ELF-1 (cell line): ENCODE data around the gene MYO9A.

Source experiments
- DNase-seq: peaks from one replicate; pipeline ENCODE4 v3.0.0-alpha.2; 2016; ENCODE audit warnings: low read depth, low spot score

Gene MYO9A

GRCh38 chr15:71853543-71853942 lies 264.4 kb downstream of the MYO9A start:
- no peak for DNase-seq

- no peak for DNase-seq
These were observed 273.0 kb downstream of the MYO9A start for GRCh38 chr15:71844916-71845315.

DNA sequence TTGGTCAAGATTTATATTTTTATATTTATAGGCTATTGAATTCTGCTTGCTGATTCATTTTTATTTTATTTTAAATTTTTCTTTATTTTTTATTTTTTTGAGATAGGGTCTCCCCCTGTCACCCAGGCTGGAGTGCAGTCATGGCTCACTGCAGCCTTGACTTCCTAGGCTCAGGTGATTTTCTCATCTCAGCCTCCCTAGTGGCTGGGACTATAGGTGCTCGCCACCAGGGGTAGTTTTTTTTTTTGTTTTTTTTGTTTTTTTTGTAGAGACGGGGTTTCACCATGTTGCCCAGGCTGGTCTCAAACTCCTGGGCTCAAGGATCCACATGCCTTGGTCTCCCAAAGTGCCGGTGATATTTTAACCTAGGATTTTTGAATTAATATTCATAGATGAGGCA lies 276.4 kb downstream of the MYO9A start:
- DNase-seq = no peak

DNA sequence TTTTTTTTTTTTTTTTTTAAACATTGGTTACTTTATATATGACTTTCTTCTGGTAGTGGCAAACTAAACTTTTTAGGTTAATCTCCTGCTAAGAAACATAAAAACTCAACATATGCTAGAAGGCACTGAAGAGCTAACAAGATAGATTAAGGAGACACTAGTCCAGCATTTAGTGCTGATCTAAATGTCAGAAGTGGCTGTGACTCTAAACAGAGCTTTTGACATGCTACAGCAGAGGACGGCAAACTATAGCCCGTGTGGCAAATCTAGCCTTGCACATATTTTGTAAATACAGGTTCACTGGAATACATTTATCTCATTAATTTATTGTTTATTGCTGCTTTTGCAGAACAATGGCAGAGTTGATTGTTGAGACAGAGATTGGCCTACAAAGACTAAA lies 287.0 kb downstream of the MYO9A start:
- no peak for DNase-seq

DNA sequence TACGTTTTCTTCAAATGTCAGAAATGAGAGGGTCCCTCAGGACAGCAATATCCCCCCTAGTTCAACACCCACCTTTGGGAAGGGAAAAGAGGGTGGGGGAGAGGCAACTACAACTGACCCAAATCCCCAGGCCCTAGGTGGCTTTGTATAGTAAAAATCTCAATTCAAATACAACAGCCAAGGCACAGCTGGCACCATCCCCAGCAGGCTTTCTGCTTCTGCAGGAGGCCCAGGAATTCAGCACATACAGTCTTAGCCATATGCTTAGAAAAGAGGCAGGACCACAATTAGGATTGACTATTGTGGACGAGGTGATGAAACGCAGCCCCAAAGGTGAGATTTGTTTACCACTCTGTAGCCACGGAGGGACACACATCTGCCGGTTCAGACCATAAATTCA lies 291.8 kb downstream of the MYO9A start:
- DNase-seq = no peak

- no peak for DNase-seq
These were observed 292.8 kb downstream of the MYO9A start for GRCh38 chr15:71825021-71825730.

DNA sequence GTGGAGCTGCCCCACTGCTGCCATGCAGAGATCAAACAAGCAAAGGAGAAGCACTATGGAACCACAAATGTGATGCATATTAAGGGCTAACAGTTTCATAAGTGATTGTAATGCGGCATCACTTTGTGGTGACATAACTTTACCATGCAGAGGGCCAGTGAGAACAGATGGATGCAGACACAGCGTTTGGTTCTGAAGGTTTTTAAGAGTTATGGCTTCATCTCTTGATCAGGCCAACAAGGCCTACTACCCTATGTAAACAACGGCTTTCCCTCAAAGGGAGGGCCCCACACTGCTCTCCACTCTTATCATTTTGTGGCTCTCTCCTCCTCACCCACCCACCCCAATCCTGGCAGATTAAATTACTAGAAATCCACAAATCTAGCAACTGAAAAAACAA lies 294.1 kb downstream of the MYO9A start:
- no peak for DNase-seq

- no peak for DNase-seq
These were observed 294.9 kb downstream of the MYO9A start for GRCh38 chr15:71822890-71823630.

GRCh38 chr15:71821547-71822129 lies 296.3 kb downstream of the MYO9A start:
- no peak for DNase-seq

DNA sequence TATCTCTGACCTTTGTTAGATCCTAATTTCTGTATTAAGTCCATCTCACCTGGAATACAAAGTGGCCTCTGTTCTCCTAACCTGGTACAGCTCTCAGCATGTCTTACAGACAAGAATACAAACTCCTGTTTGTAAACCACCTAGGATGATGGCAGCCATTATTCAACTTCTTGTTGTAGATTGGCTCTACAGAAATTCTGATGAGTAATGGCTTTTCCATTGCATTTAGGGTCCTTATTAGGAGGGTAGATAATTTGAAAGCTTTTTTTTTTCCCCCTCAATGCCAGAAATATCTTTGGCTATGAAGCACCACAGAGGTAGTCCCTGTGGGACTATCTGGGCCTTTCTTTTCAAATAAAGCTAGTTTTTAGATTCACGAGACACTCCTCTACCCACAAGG lies 297.8 kb downstream of the MYO9A start:
- no peak for DNase-seq

DNA sequence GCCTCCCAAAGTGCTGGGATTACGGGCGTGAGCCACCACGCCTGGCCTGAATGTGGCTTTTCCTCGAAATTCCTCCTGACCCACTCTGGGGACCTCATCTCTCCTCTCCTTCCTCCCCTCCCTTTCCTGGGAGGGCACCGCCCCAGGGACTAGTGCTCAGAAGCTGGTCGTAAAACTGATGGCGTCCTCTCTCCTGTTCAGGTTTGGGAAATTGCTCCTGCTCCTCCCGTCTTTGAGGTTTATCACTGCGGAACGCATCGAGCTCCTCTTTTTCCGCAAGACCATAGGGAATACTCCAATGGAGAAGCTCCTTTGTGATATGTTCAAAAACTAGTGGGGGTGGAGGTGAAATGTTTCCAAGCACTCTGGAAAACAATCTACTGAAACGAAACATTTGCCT lies 300.6 kb downstream of the MYO9A start:
- DNase-seq = no peak

GRCh38 chr15:71815301-71815700 lies 302.6 kb downstream of the MYO9A start:
- no peak for DNase-seq

GRCh38 chr15:71813723-71814470 lies 304.1 kb downstream of the MYO9A start:
- DNase-seq = no peak

GRCh38 chr15:71812966-71813722 lies 304.8 kb downstream of the MYO9A start:
- no peak for DNase-seq

DNA sequence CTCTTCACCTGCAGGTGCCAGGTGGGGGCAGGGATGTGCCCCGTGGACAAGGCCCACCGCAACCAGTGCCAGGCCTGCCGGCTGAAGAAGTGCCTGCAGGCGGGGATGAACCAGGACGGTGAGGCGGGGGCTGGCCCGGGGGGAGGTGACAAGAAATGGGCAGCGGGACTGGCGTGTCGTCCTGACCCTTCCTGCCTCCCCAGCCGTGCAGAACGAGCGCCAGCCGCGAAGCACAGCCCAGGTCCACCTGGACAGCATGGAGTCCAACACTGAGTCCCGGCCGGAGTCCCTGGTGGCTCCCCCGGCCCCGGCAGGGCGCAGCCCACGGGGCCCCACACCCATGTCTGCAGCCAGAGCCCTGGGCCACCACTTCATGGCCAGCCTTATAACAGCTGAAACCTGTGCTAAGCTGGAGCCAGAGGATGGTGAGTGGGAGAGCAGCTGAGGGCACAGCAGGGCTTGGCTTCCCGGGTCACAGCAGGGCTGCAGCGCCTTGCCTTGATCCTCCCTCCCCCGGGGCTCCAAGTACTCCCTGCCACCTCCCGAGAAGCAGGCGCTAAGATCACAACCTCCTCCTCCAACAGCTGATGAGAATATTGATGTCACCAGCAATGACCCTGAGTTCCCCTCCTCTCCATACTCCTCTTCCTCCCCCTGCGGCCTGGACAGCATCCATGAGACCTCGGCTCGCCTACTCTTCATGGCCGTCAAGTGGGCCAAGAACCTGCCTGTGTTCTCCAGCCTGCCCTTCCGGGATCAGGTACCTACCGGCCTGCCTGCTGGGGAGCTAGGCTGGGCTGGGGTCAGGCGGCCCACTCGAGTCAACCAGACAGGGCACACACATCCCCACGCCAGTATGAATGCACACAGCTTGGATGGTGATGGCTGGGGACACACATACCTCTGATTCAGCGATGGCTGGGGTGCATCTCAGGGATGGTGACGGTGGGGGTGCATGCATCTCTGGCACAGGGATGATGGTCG lies 305.9 kb downstream of the MYO9A start:
- no peak for DNase-seq

DNA sequence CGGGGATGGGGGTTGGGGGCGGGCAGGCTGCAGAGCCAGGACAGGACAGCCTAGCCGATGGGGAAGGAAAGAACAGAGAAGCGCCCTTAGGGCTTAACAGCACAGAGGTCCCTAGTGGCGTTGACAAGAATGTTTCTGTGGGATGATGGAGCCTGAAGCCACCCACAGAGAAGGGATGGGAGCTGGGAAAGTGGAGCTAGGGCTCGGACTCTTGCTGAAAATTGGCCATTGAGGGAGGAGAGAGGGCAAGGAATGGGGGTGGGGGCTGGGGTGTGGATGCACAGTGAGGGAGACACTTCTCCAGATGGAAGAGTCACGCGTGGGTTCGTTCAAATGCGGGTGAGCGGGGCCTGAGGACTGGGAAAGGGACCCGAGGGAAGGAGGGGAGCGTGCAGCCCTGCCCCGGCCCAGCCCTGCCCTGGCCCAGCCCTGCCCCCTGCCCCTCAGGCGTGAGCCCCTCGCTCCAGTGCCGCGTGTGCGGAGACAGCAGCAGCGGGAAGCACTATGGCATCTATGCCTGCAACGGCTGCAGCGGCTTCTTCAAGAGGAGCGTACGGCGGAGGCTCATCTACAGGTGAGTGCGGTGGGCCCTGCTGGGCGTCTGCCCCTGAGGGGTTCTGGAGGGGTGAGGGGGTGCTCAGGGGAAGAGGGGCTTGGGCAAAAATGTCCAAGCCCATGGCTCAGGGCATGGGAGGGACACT lies 306.8 kb downstream of the MYO9A start:
- DNase-seq = peak; percentile 31

- DNase-seq = peak; percentile 58
These were observed 307.5 kb downstream of the MYO9A start, which contains the start of gene NR2E3 for GRCh38 chr15:71810256-71811035. Gene NR2E3, plus strand, starts transcription at chr15:71810554. Its CDS starts 190 bp downstream, at chr15:71810744.

DNA sequence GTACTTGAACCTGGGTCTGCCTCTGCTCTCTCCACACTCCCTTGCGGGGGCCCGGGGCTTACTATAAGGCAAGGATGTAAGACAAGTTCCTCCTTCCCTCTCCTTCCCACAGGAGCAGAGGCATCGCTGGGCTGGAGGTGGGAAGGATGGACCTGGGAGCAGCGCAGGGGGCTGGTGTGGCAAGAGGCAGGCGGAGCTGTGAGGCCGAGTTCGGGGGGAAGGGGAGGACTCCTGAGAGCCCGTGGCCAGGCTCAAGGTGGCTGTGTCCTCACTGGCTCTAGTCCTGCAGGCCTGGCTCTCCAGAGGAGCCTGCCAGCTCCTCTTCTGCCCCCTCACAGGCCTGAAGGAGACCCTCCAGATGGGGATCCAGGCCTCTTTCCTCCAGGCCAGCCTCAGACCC lies 308.6 kb downstream of the MYO9A start:
- no peak for DNase-seq
